ENCODE measurements around the gene CDH18.

- TF ChIP-seq, protein P1, sequence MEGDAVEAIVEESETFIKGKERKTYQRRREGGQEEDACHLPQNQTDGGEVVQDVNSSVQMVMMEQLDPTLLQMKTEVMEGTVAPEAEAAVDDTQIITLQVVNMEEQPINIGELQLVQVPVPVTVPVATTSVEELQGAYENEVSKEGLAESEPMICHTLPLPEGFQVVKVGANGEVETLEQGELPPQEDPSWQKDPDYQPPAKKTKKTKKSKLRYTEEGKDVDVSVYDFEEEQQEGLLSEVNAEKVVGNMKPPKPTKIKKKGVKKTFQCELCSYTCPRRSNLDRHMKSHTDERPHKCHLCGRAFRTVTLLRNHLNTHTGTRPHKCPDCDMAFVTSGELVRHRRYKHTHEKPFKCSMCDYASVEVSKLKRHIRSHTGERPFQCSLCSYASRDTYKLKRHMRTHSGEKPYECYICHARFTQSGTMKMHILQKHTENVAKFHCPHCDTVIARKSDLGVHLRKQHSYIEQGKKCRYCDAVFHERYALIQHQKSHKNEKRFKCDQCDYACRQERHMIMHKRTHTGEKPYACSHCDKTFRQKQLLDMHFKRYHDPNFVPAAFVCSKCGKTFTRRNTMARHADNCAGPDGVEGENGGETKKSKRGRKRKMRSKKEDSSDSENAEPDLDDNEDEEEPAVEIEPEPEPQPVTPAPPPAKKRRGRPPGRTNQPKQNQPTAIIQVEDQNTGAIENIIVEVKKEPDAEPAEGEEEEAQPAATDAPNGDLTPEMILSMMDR (IDR thresholded peaks at IDR 0.05; ENCODE audit: insufficient read depth, low read length): no peak
- TF ChIP-seq, protein P2, sequence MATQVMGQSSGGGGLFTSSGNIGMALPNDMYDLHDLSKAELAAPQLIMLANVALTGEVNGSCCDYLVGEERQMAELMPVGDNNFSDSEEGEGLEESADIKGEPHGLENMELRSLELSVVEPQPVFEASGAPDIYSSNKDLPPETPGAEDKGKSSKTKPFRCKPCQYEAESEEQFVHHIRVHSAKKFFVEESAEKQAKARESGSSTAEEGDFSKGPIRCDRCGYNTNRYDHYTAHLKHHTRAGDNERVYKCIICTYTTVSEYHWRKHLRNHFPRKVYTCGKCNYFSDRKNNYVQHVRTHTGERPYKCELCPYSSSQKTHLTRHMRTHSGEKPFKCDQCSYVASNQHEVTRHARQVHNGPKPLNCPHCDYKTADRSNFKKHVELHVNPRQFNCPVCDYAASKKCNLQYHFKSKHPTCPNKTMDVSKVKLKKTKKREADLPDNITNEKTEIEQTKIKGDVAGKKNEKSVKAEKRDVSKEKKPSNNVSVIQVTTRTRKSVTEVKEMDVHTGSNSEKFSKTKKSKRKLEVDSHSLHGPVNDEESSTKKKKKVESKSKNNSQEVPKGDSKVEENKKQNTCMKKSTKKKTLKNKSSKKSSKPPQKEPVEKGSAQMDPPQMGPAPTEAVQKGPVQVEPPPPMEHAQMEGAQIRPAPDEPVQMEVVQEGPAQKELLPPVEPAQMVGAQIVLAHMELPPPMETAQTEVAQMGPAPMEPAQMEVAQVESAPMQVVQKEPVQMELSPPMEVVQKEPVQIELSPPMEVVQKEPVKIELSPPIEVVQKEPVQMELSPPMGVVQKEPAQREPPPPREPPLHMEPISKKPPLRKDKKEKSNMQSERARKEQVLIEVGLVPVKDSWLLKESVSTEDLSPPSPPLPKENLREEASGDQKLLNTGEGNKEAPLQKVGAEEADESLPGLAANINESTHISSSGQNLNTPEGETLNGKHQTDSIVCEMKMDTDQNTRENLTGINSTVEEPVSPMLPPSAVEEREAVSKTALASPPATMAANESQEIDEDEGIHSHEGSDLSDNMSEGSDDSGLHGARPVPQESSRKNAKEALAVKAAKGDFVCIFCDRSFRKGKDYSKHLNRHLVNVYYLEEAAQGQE (IDR thresholded peaks at IDR 0.05; ENCODE audit: insufficient replicate concordance, low read depth): no peak
Measured at GRCh38 chr5:19660679-19661078, 327.3 kb downstream of the CDH18 start.

All from HL-60 (cell line).